GM18511 (cell line): Measurements from ENCODE around the gene GAS2L2.

ENCODE experiments used
- ATAC-seq: cut with Tn5 transposase; IDR thresholded peaks from one replicate; pipeline ENCODE4 v1.9.1; 2021; ENCODE audit warnings: mild to moderate bottlenecking, moderate library complexity; ENCODE audit not compliant: unreplicated experiment

GAS2L2 gene

GRCh38 chr17:35748341-35748841 lies 4.6 kb downstream of the GAS2L2 start:
- no peak for ATAC-seq

GRCh38 chr17:35747540-35748017 lies 5.5 kb downstream of the GAS2L2 start:
- ATAC-seq: no peak

- no peak for ATAC-seq
Observed at GRCh38 chr17:35745749-35746320, 7.2 kb downstream of the GAS2L2 start.

GRCh38 chr17:35745246-35745645 lies 7.8 kb downstream of the GAS2L2 start:
- no peak for ATAC-seq

GRCh38 chr17:35744830-35745229 lies 8.2 kb downstream of the GAS2L2 start:
- ATAC-seq: no peak

- ATAC-seq: no peak
Observed at GRCh38 chr17:35743626-35744328, 9.3 kb downstream of the GAS2L2 start.

- no peak for ATAC-seq
Observed at GRCh38 chr17:35742896-35743477, 10.1 kb downstream of the GAS2L2 start.

- no peak for ATAC-seq
Observed at GRCh38 chr17:35742496-35742895, 10.5 kb downstream of the GAS2L2 start.

- no peak for ATAC-seq
Observed at GRCh38 chr17:35740997-35741931, 11.8 kb downstream of the GAS2L2 start.

GRCh38 chr17:35740216-35740615 lies 12.8 kb downstream of the GAS2L2 start:
- ATAC-seq: no peak

- ATAC-seq: no peak
Observed at GRCh38 chr17:35738519-35739133, 14.4 kb downstream of the GAS2L2 start.

GRCh38 chr17:35736236-35736635 lies 16.8 kb downstream of the GAS2L2 start:
- no peak for ATAC-seq

GRCh38 chr17:35735036-35735805 lies 17.8 kb downstream of the GAS2L2 start:
- ATAC-seq: no peak

- no peak for ATAC-seq
Observed at GRCh38 chr17:35734396-35734795, 18.6 kb downstream of the GAS2L2 start.

- ATAC-seq: no peak
Observed at GRCh38 chr17:35733366-35733765, 19.7 kb downstream of the GAS2L2 start.

GRCh38 chr17:35732806-35733136 lies 20.3 kb downstream of the GAS2L2 start:
- ATAC-seq: no peak

- no peak for ATAC-seq
Observed at GRCh38 chr17:35731917-35732805, 20.9 kb downstream of the GAS2L2 start.

- no peak for ATAC-seq
Observed at GRCh38 chr17:35731239-35731916, 21.7 kb downstream of the GAS2L2 start, which contains the start of gene RASL10B. Gene RASL10B (plus strand): TSS chr17:35731639. CDS start chr17:35735185, 3,546 bp downstream.
